Measurements from ENCODE around the gene CCDC40. TPM values are rescaled to one million over a fixed set of nuclear protein-coding genes. Genes with fewer than 3 reads are reported as not detected.

CCDC40 gene
- total and polyA plus RNA-seq, 10 donors, result 0.30 to 8.3 (median 2.3) TPM

GRCh38 chr17:80030730-80031410 lies 5.6 kb upstream of the CCDC40 start:
- H3K27me3 ChIP-seq (replicated peaks in 1 of 7), result peaks cover 0 to 10% (median 0%) of the 10 kb centered on the region in 7 donors
- TF ChIP-seq CTCF (IDR thresholded peaks at IDR 0.05 in 8 of 11, conservative IDR thresholded peaks at IDR 0.05 in 3 of 11) (no peak), POLR2AphosphoS5 (IDR thresholded peaks at IDR 0.05) (no peak)
- H3K4me3 ChIP-seq, result no peak overlapping the region
- peak; percentile 37 for DNase-seq
- no peaks in the 10 kb centered on the region for H3K36me3 ChIP-seq
- WGBS, 5 donors, result 91 to 95% (median 93%) methylated on average over 24 to 25 of the region's 25 CpGs
- peaks cover 0 to 35% (median 9%) of the 10 kb centered on the region in 6 donors for H3K4me1 ChIP-seq
- no peaks in the 10 kb centered on the region for H3K9me3 ChIP-seq
- intact Hi-C loops (cut with DNase I; ENCODE audit: low total_unique reads), result no loop called here
- H3K27ac ChIP-seq, result no peak overlapping the region

GRCh38 chr17:80031691-80032430 lies 4.6 kb upstream of the CCDC40 start:
- intact Hi-C loops (cut with DNase I; ENCODE audit: low total_unique reads), result no loop called here
- Histone ChIP-seq H3K27me3 (replicated peaks in 1 of 7) (peaks cover 0 to 20% (median 0%) of the 10 kb centered on the region in 7 donors), H3K27ac (no peak overlapping the region), H3K36me3 (no peaks in the 10 kb centered on the region), H3K9me3 (no peaks in the 10 kb centered on the region), H3K4me3 (no peak overlapping the region), H3K4me1 (peaks cover 0 to 45% (median 15%) of the 10 kb centered on the region in 6 donors)
- no peak for DNase-seq
- TF ChIP-seq POLR2AphosphoS5 (IDR thresholded peaks at IDR 0.05), result no peak
- no peak for TF ChIP-seq POLR2A (IDR thresholded peaks at IDR 0.05)
- no peak for TF ChIP-seq CTCF (IDR thresholded peaks at IDR 0.05 in 8 of 11, conservative IDR thresholded peaks at IDR 0.05 in 3 of 11)
- WGBS, 5 donors, result 89 to 95% (median 92%) methylated on average over 12 of the region's 12 CpGs

- Histone ChIP-seq H3K27me3 (replicated peaks in 1 of 7) (peaks cover 0 to 24% (median 0%) of the 10 kb centered on the region in 7 donors), H3K4me1 (peaks cover 0 to 49% (median 20%) of the 10 kb centered on the region in 6 donors), H3K36me3 (no peaks in the 10 kb centered on the region), H3K4me3 (no peak overlapping the region), H3K27ac (no peak overlapping the region), H3K9me3 (no peaks in the 10 kb centered on the region)
- intact Hi-C loops (cut with DNase I; ENCODE audit: low total_unique reads), result no loop called here
- 91 to 97% (median 94%) methylated on average over 9 of the region's 9 CpGs for WGBS, 5 donors
- no peak for TF ChIP-seq POLR2A (IDR thresholded peaks at IDR 0.05)
- no peak for TF ChIP-seq POLR2AphosphoS5 (IDR thresholded peaks at IDR 0.05)
- no peak for TF ChIP-seq CTCF (IDR thresholded peaks at IDR 0.05 in 8 of 11, conservative IDR thresholded peaks at IDR 0.05 in 3 of 11)
- DNase-seq, result no peak
These were observed 3.7 kb upstream of the CCDC40 start for GRCh38 chr17:80032614-80033171.

GRCh38 chr17:80033840-80034239 lies 2.6 kb upstream of the CCDC40 start:
- intact Hi-C loops (cut with DNase I; ENCODE audit: low total_unique reads), result no loop called here
- Histone ChIP-seq H3K36me3 (no peaks in the 10 kb centered on the region), H3K27ac (no peak overlapping the region), H3K4me1 (peaks cover 0 to 46% (median 20%) of the 10 kb centered on the region in 6 donors), H3K4me3 (no peak overlapping the region), H3K9me3 (no peaks in the 10 kb centered on the region), H3K27me3 (replicated peaks in 1 of 7) (peaks cover 0 to 24% (median 0%) of the 10 kb centered on the region in 7 donors)
- 89 to 96% (median 91%) methylated on average over 4 of the region's 4 CpGs for WGBS, 5 donors
- TF ChIP-seq CTCF (IDR thresholded peaks at IDR 0.05 in 8 of 11, conservative IDR thresholded peaks at IDR 0.05 in 3 of 11) (no peak), POLR2AphosphoS5 (IDR thresholded peaks at IDR 0.05) (no peak), POLR2A (IDR thresholded peaks at IDR 0.05) (no peak)
- no peak for DNase-seq

Data from spleen (tissue), 11 donors.